ENCODE measurements around the gene HDAC10.
A peak's percentile ranks its signal among the peaks of the same experiment; 100 is the strongest.
"Not testable (repeated sequence)": the region's sequence is repeated elsewhere in the genome, so short reads cannot be mapped to it uniquely, and the experiment has no call there.

Gene HDAC10

GRCh38 chr22:50215297-50216054 lies 35.6 kb downstream of the HDAC10 start:
- DNase-seq, result no peak

DNA sequence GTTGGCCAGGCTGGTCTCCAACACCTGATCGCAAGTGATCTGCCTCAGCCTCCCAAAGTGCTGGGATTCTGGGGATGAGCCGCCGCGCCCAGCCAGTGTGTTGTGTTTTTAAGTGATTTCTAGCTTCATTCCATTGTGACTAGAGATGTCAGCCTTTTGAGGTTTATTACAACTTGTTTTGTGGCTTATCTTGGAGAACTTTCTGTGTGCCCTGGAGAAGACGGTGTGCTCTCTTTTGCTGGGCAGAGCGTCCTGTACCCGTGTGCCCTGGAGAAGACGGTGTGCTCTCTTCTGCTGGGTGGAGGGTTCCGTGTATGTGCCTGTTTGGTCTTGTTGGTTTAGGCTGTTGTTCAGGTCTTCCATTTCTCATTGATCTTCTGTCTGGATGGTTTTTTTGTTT lies 37.8 kb downstream of the HDAC10 start:
- no peak for DNase-seq

GRCh38 chr22:50211147-50211546 lies 39.9 kb downstream of the HDAC10 start:
- DNase-seq, result no peak

- DNase-seq, result no peak
Measured at GRCh38 chr22:50210378-50211139, 40.5 kb downstream of the HDAC10 start.

DNA sequence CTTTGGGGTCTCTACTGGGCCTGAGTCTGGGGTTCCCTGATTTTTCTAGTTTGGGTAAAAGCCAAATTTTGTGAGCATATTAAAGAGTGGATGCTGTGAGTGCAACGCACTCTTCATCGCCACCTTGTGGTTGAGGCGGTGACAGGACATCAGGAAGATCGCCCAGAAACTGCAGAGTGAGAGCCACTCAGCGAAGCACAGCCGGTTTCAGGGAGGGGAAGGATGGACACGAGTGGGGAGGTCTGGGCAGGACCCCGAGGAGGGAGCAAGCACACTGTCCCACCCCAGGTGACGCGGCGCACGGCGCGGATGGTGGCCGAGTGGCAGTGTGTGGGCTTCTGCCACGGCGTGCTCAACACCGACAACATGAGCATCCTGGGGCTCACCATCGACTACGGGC lies 41.2 kb downstream of the HDAC10 start:
- DNase-seq, result peak in 1 of 2 experiments; percentile 29

DNA sequence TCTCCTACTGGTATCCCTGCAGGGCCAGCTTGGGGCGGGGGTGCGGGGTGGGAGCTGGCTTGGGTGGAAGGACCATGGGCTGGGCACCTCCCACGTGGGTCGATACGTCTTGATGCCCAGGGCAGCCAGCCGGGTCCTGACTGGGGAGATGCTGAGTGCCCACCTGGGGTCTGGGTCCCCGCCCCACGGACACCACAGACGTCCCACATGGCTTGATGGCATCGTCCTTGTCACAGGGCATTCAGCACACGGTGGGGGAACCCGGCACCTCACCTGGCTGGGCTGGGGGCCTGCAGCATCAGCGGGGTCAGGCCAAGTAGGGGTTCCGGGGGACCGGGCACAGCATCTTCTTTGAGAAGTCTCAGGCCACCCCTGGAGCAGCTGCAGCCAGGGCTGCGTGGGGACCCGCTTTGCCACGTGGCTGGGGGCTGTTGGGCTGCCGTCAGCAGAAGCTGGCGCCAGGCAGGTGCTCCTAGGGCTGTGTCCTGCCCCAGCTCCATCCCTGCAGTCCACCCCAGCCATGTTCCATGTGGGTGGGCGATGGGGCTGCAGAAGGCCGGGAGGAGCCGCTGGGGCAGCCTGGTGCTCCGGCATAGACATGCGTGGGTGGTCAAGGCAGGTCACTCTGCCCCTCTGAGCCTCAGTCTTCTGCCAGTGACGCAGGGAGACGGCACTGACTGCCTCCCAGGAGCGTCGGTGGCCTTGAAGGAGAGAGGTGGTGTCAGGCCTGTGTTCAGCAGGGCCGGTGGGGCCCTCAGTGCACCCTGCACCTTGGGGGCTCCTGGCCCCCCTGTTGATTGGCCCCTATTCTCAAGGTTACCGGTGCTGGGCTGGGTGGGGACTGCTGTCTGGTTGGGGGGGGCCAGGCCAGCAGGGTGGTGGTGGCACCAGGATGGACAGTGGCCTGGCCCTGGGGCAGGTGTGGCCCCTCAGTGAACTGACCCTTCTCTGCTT lies 41.8 kb downstream of the HDAC10 start:
- DNase-seq, result no peak

- DNase-seq, result no peak
Measured at GRCh38 chr22:50208430-50208938, 42.6 kb downstream of the HDAC10 start.

GRCh38 chr22:50207383-50208140 lies 43.5 kb downstream of the HDAC10 start:
- no peak for DNase-seq

GRCh38 chr22:50206599-50206998 lies 44.5 kb downstream of the HDAC10 start:
- no peak for DNase-seq

- DNase-seq, result no peak
Measured at GRCh38 chr22:50205781-50206569, 45.1 kb downstream of the HDAC10 start.

DNA sequence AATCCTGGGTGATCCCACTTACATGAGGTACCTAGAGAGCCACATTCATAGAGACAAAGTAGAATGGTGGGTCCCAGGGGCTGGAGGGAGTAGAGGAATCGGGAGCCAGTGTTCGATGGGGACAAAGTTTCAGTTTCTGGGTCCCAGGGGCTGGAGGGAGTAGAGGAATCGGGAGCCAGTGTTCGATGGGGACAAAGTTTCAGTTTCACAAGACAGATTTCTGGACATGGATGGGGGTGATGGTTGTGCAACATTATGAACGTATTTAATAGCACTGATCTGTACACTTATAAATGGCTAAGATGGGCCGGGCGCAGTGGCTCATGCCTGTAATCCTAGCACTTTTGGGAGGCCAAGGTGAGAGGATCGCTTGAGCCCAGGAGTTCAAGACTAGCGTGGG lies 46.1 kb downstream of the HDAC10 start:
- DNase-seq, result not testable (repeated sequence)

- DNase-seq, result no peak
Measured at GRCh38 chr22:50204571-50204970, 46.5 kb downstream of the HDAC10 start.

GRCh38 chr22:50203288-50203687 lies 47.8 kb downstream of the HDAC10 start:
- DNase-seq, result no peak

GRCh38 chr22:50202130-50202666 lies 48.9 kb downstream of the HDAC10 start:
- no peak for DNase-seq

DNA sequence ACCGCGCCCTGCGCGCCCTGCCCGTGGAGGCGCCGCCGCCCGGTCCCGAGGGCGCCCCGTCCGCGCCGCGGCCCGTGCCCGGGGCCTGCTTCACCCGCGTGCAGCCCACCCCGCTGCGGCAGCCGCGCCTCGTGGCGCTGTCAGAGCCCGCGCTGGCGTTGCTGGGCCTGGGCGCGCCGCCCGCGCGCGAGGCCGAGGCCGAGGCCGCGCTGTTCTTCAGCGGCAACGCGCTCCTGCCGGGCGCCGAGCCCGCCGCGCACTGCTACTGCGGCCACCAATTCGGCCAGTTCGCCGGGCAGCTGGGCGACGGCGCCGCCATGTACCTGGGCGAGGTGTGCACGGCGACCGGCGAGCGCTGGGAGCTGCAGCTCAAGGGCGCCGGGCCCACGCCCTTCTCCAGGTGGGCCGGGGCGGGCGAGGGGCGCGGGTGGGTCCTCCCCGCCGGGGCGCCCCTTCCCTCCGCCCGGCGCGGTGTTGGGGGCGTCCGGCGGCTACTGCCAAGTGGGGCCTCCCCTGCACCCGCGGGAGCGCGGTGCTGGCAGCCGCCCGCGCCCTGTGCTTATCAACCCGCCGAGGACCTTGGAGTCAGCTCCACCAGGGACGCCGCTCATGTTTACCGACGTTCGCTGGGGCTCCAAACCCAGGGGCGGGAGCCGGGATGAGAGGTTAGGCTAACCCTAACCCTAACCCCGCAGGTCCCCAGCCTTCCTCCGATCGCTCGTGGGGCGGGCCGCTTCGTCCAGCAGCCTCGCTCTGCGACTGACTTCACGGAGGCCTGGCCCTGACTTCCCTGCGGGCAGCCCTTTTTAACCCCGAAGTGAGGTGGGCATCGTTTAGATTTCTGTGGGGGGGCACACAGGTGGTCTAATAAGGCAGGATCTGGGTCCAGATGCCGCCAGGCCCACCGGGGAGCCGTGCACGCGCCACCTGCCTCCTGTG lies 49.6 kb downstream of the HDAC10 start:
- no peak for DNase-seq

DNA sequence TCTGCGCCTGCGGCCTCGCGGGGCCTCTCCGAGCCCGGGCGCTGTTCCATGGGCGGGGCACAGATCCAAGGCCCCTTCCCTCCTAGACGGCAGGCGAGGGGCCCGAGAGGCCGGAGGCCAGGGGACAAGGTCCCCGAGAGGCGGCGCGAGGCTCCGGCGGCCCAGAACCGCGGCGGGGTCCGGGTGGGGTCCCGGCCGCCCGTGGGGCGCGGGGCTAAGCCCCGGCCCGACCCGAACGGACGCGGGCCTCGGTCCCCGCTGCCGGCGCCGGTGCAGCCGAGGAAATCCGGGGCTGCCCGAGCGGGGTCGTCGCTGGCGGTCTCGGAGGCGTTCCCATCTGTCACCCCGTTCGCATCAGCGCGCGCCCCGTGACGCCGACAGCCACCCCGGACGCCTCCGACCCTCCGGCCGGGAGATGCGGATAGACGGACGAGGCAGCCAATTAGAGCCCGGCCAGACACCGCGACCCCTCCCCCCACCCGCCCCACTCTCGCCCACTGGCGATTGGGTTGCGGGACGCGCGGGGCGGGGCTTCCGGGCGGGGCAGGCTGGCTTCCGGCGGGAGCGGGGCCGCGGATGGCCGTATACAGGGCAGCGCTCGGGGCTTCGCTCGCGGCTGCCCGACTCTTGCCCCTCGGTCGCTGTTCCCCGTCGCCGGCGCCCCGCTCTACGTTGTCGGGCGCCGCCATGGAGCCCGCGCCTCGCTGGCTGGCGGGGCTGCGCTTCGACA lies 50.4 kb downstream of the HDAC10 start, which contains the start of gene SELENOO:
SELENOO (plus strand) TSS at position 551 of the 730 bp plus-strand sequence; CDS start at position 577, 26 bp downstream.
- peak; percentile 82 to 83 for DNase-seq

DNA sequence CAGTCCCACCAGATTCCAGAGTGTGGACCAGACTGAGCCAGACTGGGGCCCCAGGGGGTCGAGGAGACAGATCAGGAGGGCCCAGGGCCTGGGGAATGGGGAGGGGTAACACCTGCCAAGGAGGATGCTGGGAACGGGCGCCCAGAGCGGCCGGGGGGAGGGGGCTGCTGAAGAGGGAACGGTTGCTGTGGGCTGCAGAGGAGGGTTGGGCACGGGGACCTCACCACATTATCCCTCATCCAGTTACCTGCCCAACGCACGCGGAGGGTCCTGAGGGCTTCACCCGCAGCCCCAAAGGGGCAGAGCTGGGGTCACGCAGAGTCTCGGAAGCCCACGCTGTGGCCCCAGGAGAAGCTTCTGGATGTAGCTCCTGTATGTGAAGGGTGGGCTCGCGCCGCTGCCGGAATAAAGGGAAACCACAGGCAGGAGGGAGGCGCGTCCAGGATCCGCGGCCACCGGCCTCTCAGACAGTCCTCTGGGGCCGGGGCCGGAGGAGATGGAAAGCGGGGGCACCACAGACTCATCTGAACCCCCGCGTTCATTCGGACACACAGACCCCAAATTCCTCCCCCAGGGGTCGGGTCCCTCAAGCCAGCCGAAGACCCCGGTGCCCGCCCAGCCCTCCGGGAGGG lies 51.1 kb downstream of the HDAC10 start:
- no peak for DNase-seq

GRCh38 chr22:50199251-50199721 lies 51.8 kb downstream of the HDAC10 start:
- no peak for DNase-seq
